KG1 (cell line): ENCODE data around the gene MARK3.
A peak's percentile ranks its signal among the peaks of the same experiment; 100 is the strongest.

Experiments used
- DNase-seq: peaks from one replicate; lab custom pipeline; 2025; lab: John Stamatoyannopoulos, UW

MARK3 gene

DNA sequence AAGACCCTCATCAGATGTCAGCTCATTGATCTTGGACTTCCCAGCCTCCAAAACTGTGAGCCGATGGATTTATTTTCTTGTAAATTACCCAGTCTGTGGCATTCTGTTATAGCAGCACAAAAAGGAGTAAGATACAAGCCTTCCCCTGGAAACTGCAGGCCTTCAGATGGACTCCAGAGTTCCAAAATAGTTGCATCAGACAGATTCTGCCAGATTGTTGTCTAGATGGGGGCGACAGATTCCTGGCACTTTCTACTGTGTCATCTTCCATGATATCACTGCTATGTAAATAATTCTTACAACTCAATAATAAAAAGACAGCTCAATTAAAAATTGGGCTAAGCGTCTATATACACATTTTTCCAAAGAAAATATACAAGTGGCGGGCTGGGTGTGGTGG, 17.2 kb upstream of the MARK3 start:
- DNase-seq = no peak

DNA sequence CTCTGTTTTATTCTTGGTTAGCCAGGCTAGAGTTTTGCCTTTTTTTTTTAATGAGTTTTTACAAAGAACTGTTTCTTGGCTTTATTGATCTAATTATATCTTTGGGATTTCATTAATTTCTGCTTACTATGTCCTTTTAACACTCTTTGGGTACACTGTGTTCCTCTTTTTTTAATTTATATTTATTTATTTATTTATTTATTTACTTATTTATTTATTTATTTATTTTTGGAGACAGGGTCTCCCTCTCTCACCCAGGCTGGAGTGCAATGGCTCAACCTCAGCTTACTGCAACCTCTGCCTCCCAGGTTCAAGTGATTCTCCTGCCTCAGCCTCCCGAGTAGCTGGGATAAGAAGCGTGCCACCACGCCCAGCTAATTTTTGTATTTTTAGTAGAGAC, 15.1 kb upstream of the MARK3 start:
- no peak for DNase-seq

DNA sequence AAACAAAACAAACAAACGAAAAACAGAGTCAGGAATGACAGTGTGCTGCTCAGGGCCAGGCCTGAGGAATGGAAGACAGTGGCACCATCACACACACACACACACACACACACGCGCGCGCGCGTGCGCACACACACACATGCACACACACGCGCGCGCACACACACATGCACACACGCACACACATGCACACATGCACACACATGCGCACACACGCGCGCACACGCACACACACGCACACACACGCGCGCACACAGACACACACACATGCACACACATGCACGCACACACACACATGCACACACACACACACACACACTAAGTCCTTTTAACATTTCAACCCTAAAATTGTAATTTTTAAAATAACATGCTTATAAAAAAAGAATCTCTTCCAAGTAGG, 13.2 kb upstream of the MARK3 start:
- DNase-seq = no peak

DNA sequence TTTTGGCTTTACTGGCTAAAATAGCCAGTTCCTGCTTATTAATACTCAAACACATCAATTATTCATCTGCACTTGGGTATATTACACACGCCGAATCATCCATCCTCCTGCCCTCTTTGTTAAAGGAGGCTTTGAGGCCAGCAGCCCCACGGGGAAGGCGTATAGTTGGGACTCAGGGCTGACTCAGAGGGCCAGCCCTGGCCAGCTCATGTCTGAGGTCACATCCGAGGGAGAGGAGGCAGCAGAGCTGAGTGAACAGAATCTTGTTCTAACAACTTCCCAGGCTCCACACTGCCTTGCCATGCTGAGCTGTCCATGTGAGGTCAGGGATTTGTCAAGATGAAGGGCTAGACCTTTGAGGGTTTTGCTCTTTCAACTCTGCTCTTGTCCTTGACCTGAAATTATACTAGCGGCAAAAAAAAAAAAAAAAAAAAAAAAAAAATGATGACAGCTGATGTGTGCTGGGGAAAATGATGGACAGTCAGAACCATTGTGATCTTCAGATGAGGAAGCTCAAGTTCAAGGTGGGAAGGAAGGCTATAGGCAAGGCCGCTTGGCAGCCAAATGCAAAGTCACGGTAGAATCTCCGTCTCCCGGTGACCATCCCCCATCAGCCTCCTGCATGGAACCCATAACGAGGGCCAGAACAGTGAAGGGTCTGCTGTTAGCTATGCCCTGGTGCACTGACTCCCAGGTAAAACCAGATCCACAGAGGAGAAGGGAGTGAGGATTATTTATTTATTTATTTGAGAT, 12.5 kb upstream of the MARK3 start:
- DNase-seq = no peak

DNA sequence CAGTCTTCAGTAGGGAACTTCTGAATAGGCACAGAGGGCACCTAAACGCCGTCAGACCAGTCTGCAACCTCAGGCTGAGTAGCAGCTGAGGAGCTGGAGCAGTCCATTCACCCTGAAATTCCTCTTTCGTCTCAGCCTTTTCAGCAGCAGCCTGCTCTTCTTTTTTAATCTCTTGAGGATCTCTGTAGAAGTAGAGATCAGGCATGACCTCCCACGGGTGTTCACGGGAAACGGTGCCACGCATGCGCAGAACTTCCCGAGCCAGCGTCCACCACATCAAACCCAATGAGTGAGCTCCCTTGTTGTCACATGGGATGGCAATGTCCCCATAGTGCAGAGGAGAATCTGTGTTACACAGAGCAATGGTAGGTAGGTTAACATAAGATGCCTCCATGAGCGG, 11.1 kb upstream of the MARK3 start:
- DNase-seq = no peak

DNA sequence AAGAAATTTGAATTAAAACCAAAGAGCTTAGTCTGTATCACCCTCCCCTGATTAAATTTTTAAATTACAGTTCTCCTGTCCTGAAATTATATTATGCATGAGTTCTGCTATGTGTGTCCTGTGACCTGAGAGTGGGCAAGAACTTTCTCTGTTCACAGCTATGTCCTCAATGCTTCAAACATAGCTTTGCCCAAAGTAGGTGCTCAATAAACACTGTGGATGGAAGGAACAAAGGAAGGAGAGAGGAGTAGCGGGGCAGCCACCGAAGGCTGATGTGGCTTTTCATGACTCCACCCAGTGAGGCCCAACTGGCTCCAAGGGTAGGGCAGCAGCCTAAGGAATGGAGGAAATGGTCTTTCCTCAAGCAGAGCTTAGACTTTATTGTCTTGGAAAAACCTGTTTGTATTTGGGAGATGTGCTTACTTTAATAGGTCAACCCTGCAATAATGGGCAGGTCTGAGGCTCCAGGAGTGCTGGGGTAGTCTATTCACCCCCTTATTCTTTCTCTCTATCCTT, 7.6 kb upstream of the MARK3 start:
- DNase-seq = no peak

DNA sequence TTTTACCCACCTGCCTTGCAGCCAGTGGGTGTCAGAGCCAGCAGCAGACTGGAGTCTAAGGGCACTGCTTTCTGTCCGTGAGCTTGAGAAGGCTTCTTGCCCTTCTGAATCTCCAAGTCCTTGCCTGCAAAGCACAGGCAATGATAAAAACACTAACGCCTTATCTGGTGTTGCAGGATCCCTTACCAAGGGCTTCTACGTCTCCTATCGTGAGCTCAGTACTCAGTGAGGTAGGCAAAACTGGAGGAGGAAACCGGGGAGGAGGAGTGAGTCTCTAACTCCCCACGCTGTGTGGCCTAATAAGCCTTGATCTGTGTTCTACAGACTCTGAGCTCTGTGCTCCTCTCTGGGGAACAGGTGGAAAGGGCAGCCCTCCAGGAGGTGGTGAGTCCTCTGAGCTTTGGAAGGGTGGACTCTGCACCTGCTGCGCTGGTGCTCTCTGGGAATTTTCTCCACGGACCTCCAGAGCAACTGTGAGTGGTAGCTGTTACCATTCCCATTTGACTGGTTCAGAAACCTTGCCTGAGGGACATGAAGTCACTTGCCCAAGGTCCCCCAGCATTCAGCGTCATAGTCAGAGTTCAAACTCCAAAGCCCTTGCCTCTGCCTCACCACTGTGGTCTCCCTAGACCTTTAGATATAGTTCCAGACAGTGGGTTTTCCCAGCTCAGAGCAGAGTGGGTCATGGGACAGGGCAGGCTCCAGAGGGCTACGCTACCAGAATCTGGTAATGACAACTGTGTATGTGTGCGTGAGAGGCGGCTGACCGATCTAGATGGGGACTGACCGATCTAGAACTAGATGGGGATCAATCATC, 7.0 kb upstream of the MARK3 start:
- no peak for DNase-seq

DNA sequence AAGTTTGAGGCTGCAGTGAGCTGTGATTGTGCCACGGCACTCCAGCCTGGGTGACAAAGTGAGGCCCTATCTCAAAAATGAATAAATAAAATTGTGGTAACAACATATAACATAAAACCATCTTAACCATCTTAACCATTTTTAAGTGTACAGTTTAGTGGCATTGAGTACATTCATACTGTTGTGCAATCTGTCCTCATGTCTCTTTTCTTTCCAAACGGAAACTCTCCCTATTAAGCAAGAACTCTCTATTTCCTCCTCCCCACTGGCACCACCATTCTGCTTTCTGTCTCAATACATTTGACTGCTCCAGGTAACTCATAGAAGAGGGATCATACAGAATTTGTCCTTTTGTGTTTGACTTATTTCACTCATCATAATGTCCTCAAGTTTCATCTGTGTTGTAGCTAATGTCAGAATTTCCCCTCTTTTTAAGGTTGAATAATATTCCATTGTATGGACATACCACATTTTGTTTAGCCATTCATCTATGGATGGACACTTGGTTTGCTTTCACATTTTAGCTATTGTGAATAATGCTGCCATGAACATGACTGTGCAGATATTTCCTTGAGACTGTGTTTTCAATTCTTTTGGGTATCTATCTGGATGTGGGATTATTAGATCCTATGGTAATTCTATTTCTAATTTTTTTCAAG, 4.4 kb upstream of the MARK3 start:
- DNase-seq = no peak

DNA sequence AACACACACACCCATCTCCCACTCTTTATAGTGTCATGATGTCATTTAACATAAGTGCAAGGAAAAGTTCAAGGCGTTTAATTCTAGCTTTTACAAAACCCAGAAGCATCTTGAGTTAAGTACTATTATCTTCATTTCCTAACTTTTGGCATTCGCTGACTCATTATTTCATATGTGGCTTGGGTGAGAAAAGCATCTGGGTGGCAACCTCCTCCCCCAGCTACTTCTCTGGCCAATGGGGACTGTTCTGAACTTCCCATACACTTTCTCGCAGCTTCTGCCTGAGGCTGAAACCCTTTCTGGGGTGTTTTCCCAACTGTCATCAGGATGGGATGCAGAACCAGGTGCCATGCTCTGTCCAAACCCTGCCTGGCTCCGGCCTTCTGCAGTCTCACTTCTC, 2.8 kb upstream of the MARK3 start:
- DNase-seq = no peak

DNA sequence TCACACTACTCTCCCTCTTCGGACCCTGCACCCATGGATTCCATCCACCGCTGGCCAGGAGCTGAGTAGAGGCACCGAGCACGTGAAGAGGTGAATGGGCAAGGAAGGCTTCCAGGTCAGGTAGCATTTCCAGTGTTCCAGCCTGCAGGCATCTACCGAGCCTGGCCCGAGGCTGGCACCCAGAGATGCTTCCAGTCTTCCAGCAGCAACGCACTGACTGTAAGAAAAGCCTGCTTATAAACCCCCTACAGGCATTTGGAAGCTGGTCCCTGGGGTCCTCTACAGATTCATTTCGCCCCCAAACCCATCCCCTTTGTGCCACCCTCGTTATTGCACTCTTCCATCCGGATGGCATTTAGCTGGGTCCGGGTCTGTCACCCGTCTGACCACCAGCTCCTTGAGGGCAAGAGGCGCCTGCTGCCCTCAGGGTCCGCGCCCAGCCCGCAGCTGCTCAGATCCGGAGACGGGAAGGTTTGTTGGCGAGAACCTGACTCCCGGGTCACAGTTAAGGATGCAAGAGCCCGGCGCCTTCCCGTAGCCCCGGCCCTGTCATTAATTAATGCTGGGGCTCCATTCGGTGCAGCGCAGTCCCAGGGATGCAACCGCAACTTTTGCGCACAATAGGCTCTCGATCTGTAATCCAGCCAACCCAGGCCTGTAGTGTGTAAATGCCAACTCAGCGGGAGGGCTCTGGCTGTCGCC, 614 bp upstream of the MARK3 start:
- DNase-seq = no peak

DNA sequence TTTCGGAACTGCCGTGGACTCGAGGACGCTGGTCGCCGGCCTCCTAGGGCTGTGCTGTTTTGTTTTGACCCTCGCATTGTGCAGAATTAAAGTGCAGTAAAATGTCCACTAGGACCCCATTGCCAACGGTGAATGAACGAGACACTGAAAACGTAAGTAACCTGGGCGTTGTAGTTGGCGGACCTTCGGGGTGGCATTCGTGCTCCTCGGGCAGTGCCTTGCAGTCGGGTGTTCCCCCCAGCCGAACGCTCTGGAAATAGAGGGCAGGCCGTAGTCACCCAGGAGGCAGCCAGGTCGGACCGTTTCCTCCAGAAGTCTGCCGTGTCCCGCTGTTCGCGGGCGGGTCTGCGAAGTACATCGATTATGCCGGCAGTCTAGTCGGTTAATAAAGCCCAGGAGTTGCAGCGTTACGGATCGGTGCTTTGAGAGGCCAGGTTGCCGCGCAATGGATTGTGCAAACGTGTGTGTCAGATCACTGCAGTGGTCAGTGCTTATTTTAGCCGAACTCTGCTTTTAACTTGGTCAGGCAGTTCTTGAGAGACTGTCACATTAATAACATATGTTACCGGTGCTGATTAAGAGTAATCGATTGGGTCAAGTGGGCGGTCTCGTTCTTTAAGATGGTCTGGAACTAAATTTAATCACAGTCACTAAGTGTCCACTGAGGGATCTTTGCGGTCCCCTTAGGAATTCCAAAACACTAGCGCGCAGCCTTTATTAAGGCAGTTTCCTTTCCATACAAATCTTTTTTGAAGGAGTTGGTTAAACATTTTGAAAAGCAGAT, 906 bp downstream of the MARK3 start:
- peak; percentile 35 for DNase-seq

DNA sequence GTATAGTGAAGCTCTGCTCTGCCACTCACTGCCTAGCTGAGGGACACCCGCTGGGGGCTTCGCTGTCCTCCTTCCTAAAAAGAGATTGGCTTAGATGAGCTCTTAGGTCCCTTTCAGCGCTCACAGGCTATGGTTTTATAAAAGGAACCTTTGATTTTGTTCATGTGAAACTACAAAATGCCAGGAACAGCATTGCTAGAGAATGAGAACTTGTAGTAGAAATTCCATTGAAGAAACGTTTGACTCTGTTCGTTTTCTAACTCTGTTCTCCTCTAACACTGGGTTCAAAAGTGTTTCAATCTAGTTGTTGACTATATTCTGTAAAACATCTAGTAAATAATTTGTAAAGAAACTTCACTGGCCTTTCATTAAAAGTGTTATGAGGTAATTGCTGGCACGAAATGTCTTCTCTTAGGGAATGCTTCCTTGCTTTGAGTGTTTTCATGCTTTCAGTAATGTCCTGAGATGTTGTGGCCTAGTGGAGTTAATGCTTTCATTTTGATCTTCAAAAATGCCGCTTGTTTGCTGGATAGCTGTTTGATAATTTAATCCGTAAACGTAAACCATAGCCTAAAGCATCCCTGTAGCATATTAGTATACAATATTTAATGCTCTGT, 1.6 kb downstream of the MARK3 start:
- DNase-seq = peak; percentile 43

DNA sequence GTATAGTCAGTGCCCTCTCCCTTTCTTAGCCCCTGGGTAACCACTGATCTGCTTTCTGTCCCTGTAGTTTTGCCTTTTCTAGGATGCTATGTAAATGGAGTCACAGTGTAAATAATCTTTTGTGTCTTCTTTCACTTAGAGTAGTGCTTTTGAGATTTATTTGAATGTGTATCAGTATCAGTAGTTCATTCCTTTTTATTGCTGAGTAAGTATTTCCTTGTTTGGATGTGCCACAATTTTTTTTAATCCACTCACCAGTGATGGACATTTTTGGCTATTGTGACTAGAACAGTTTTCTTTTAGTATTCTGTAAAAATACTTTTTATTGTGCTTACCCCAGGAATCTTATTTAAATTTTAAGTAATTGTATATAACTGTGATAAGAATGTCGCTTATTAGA, 3.4 kb downstream of the MARK3 start:
- DNase-seq = no peak

DNA sequence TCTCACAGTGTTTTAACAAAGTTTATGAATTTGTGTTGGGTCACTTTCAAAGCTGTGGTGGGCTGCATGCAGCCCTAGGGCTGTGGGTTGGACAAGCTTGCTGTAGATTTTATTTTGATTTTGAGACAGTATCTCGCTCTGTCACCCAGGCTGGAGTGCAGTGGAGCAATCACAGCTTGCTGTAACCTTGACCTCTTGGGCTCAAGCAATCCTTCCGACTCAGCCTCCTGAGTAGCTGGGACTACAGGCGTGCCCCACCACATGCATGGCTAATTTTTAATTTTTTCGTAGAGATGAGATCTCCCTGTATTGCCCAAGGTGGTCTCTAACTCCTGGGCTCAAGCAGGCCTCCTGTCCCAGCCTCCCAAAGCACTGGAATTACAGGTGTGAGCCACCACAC, 5.4 kb downstream of the MARK3 start:
- DNase-seq = no peak

DNA sequence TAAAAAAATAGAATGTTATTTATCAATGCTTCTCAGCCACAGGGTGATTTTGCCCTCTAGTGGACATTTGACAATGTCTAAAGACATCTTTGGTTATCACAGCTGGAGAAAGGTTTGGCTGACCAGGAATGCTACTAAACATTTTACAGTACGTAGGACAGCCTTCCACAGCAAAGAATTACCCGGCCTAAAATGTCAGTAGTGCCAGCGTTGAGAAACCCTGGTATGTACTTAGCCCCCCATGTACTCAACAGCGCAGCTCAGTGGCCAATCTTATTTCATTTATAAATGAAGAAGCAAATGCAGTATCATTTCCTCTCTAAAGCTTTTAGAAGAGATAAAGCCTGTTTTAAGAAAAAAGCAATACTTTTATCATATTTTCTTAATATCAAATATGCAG, 5.8 kb downstream of the MARK3 start:
- DNase-seq = peak; percentile 64

DNA sequence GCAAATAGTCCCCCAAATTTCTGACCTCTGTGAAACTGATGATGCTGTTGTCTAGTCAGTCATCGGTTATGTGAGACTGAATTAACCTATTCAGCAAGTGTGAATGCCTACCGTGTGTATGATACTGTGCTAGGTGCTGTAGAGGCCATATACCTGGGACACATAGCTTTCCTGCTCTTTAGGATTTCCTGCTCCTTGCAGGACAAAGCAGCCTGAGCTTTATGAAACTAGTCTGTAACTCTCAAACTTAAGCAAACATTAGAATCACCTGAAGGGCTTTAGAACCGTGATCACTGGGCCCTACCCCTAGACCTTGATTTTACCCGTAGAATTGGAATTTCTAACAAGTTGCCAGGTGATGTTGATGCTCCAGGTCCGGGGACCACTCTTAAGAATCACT, 6.9 kb downstream of the MARK3 start:
- no peak for DNase-seq

DNA sequence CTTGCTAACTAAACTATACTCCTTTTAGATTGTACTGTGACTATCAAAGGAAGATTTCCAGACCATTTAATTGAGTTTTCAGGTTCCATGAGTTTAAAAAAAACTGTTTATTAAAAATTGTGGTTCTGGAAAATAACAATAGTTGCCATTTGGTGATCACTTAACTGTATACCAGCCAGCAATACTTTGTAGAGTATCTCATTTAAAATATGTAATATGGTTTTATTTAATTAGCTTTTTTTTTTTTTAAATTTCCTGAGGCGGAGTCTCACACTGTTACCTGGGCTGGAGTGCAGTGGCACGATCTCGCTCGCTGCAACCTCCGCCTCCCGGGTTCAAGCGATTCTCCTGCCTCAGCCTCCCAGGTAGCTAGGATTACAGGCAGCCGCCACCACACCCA, 7.4 kb downstream of the MARK3 start:
- no peak for DNase-seq

DNA sequence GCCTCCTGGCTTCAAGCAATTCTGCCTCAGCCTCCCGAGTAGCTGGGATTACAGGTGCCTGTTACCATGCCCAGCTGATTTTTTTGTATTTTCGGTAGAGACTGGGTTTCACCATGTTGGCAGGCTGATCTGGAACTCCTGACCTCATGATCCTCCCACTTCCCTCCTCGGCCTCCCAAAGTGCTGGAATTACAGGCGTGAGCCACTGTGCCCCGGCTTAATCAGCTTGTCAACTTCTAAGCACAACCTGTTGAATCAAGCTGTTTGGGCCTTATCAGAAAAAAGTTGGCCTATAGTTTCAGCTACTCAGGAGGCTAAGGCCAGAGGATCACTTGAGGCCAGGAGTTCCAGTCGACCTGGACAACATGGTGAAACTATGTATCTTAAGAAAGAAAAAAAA, 7.9 kb downstream of the MARK3 start:
- DNase-seq = no peak

DNA sequence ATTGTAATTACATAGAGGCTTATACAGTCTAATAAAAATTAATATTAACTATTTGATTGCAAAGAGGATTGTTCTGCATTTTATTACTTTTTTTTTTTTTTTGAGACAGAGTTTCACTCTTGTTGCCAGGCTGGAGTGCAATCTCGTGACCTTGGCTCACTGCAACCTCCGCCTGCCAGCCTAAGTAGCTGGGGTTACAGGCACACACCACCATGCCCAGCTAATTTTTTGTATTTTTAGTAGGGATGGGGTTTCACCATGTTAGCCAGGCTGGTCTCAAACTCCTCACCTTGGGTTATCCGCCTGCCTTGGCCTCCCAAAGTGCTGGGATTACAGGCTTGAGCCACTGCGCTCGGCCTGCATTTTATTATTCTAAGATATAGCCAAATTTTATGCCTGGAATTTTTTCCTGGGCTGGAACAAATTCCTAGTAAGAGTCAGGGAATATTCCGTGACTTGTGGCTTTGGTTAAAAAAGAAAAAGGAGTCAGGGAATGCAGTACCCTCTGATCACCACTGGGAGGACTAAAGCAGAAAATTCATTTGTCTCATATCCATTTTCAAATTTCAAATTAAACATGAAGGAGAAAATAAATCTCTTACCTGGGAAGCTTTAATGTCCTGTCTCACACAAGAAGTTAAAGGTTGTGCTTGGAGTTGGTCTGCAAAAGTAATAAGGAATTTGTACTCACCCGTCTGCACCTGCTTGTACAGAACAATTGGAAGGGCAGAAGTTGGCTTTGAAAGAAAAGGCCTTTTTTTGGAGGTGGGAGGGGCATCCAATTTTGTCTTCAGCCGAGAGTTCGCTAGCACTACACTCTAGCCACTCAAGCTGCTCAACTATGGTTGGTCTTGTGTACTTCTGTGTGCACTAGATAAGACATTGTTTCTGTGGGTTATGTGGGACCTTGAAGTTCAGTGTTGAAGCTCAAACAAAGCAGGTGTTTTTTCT, 8.7 kb downstream of the MARK3 start:
- no peak for DNase-seq

DNA sequence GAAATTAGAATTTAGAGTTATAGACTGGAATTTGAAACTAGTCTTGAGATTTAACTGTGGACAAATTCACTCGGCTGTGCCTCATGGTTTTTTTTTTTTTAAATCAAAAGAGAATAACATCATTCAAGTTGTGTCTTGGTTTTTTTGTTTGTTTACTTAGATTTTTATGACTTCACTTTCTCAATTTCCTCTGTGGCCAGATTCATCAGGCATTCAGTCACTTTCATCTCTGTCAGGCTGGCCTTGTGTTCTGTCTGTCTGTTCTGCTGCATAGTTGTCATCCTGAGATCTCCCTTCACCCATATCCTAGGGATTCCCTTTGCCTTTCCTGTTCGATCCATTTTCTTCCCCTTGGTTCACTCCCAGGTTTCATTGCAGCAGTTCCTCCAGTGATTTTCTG, 10.0 kb downstream of the MARK3 start:
- no peak for DNase-seq
